EH (cell line): ENCODE data around the gene ZNF175.

ENCODE experiments used
- DNase-seq: peaks from one replicate; pipeline ENCODE4 v3.0.0-alpha.2; 2015; ENCODE audit warnings: low read depth

ZNF175 gene

GRCh38 chr19:51570962-51571575, at the start of gene ZNF175:
Gene ZNF175, plus strand, starts transcription at chr19:51571283. Its CDS starts 2,047 bp downstream, at chr19:51573330.
- peak; percentile 98 for DNase-seq

GRCh38 chr19:51521357-51521756, 49.7 kb upstream of the ZNF175 start:
- DNase-seq, result no peak

GRCh38 chr19:51521781-51522180, 49.3 kb upstream of the ZNF175 start:
- no peak for DNase-seq

GRCh38 chr19:51524666-51525264, 46.3 kb upstream of the ZNF175 start:
- DNase-seq, result no peak

GRCh38 chr19:51525651-51526050, 45.4 kb upstream of the ZNF175 start:
- no peak for DNase-seq

- no peak for DNase-seq
Observed at GRCh38 chr19:51529301-51529700, 41.8 kb upstream of the ZNF175 start.

GRCh38 chr19:51530616-51531015, 40.5 kb upstream of the ZNF175 start:
- no peak for DNase-seq

GRCh38 chr19:51531349-51532315, 39.5 kb upstream of the ZNF175 start, which contains the start of gene SIGLEC6:
Gene SIGLEC6, minus strand, starts transcription at chr19:51531670. Its CDS starts 22 bp downstream, at chr19:51531648.
- DNase-seq, result no peak

- DNase-seq, result no peak
Observed at GRCh38 chr19:51535535-51535934, 35.5 kb upstream of the ZNF175 start.

- no peak for DNase-seq
Observed at GRCh38 chr19:51539821-51540366, 31.2 kb upstream of the ZNF175 start.

GRCh38 chr19:51541458-51542357, 29.4 kb upstream of the ZNF175 start:
- DNase-seq, result no peak

- no peak for DNase-seq
Observed at GRCh38 chr19:51542699-51543098, 28.4 kb upstream of the ZNF175 start.

GRCh38 chr19:51544038-51544437, 27.0 kb upstream of the ZNF175 start:
- no peak for DNase-seq

- DNase-seq, result no peak
Observed at GRCh38 chr19:51546107-51546649, 24.9 kb upstream of the ZNF175 start.

- peak; percentile 15 for DNase-seq
Observed at GRCh38 chr19:51546650-51547396, 24.3 kb upstream of the ZNF175 start.

GRCh38 chr19:51547397-51548212, 23.5 kb upstream of the ZNF175 start:
- DNase-seq, result no peak

GRCh38 chr19:51548213-51548651, 22.9 kb upstream of the ZNF175 start:
- DNase-seq, result no peak

GRCh38 chr19:51548891-51549305, 22.2 kb upstream of the ZNF175 start:
- DNase-seq, result no peak
